ENCODE data around the gene SAXO1. TPM values are rescaled to one million over a fixed set of nuclear protein-coding genes. Genes with fewer than 3 reads are reported as not detected.

SAXO1 gene
- total RNA-seq, 2 donors from 2014 or later, result not detected

DNA sequence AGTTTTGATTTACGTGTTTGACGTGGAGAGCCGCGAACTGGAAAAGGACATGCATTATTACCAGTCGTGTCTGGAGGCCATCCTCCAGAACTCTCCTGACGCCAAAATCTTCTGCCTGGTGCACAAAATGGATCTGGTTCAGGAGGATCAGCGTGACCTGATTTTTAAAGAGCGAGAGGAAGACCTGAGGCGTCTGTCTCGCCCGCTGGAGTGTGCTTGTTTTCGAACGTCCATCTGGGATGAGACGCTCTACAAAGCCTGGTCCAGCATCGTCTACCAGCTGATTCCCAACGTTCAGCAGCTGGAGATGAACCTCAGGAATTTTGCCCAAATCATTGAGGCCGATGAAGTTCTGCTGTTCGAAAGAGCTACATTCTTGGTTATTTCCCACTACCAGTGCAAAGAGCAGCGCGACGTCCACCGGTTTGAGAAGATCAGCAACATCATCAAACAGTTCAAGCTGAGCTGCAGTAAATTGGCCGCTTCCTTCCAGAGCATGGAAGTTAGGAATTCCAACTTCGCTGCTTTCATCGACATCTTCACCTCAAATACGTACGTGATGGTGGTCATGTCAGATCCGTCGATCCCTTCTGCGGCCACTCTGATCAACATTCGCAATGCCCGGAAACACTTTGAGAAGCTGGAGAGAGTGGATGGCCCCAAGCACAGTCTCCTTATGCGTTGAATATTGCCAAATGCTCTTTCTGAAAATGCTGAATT, 17.1 kb upstream of the SAXO1 start:
- peak overlapping the region; percentile 88 to 92 for H3K9ac ChIP-seq (ENCODE audit: low read depth in 2 of 2, low read length in 2 of 2)
- no peaks in the 10 kb centered on the region for H3K36me3 ChIP-seq
- H3K4me1 ChIP-seq, result peaks cover 16% of the 10 kb centered on the region
- peak overlapping the region; percentile 88 for H3K4me3 ChIP-seq
- peak overlapping the region; percentile 93 for H3K27ac ChIP-seq
- H3K9me3 ChIP-seq, result no peaks in the 10 kb centered on the region
- H3K27me3 ChIP-seq, result no peaks in the 10 kb centered on the region
- DNase-seq, result peak; percentile 45
- intact Hi-C loops (cut with DNase I), result loop anchor here (5.0 kb wide), 1 partner anchor 122 kb away; no protein-coding TSS in a partner anchor
- no peak for TF ChIP-seq CTCF (IDR thresholded peaks at IDR 0.05)

GRCh38 chr9:19048966-19049916, 16.2 kb upstream of the SAXO1 start, which contains the start of gene RRAGA:
Gene RRAGA (plus strand): TSS chr9:19049427. CDS start chr9:19049660, 233 bp downstream.
- H3K27ac ChIP-seq, result peak within 1 kb of the TSS; percentile 93
- TF ChIP-seq CTCF (IDR thresholded peaks at IDR 0.05), result peak; percentile 75
- H3K4me3 ChIP-seq, result peak within 1 kb of the TSS; percentile 88
- peak; percentile 95 for DNase-seq
- peak within 1 kb of the TSS; percentile 88 to 92 for H3K9ac ChIP-seq (ENCODE audit: low read depth in 2 of 2, low read length in 2 of 2)
- intact Hi-C loops (cut with DNase I), result no loop called here
- H3K36me3 ChIP-seq, result no peaks in the 10 kb centered on the region
- peaks cover 16% of the 10 kb centered on the region for H3K4me1 ChIP-seq
- no peaks in the 10 kb centered on the region for H3K27me3 ChIP-seq
- H3K9me3 ChIP-seq, result no peaks in the 10 kb centered on the region

DNA sequence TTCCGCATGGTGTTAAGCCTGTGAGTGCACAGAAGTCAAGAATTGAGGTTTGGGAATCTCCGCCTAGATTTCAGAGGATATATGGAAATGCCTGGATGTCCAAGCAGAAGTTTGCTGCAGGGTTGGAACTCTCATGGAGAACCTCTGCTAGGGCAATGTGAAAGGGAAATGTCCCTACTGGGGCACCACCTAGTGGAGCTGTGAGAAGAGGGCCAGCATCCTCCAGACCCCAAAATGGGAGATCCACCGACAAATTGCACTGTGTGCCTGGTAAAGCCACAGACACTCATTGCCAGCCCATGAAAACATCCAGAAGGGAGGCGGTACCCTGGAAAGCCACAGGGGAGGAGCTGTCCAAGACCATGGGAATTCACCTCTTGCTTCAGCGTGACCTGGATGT, 3.6 kb upstream of the SAXO1 start:
- no peaks in the 10 kb centered on the region for H3K36me3 ChIP-seq
- intact Hi-C loops (cut with DNase I), result no loop called here

DNA sequence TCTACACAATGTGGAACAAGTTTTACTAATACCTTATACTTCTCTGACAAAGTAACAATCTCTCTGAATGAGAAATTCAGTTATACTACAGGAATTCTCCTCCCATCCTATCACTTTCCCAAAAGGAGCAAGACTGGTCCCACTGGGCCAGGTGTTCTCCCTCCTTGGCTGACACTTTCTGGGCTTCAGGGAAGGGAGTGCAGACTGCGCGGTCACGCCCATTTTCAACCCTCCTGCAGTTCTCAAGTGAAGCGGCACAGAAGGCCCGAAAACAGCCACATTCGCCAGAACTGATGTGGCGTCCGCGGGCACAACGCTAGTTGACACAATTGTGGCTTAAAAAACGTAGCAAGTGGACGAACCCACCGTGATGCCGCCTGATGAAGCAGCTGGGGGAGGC, 603 bp downstream of the SAXO1 start:
- intact Hi-C loops (cut with DNase I), result no loop called here
- Histone ChIP-seq H3K9ac (ENCODE audit: low read depth in 2 of 2, low read length in 2 of 2) (no peak overlapping the region), H3K4me3 (no peak overlapping the region), H3K4me1 (no peaks in the 10 kb centered on the region), H3K36me3 (no peaks in the 10 kb centered on the region), H3K9me3 (no peaks in the 10 kb centered on the region), H3K27me3 (no peaks in the 10 kb centered on the region), H3K27ac (no peak overlapping the region)
- no peak for DNase-seq
- no peak for TF ChIP-seq CTCF (IDR thresholded peaks at IDR 0.05)

More for the DNA sequence above, 3.6 kb upstream of the SAXO1 start:
- no peak for TF ChIP-seq CTCF (IDR thresholded peaks at IDR 0.05)
- DNase-seq, result no peak
- no peaks in the 10 kb centered on the region for H3K4me1 ChIP-seq
- no peak overlapping the region for H3K27ac ChIP-seq
- H3K9ac ChIP-seq (ENCODE audit: low read depth in 2 of 2, low read length in 2 of 2), result no peak overlapping the region
- no peaks in the 10 kb centered on the region for H3K27me3 ChIP-seq
- no peak overlapping the region for H3K4me3 ChIP-seq
- no peaks in the 10 kb centered on the region for H3K9me3 ChIP-seq

- no peak for DNase-seq
These were observed 2.1 kb downstream of the SAXO1 start for GRCh38 chr9:19030899-19031298.

More at GRCh38 chr9:19030899-19031298, 2.1 kb downstream of the SAXO1 start:
- H3K9ac ChIP-seq (ENCODE audit: low read depth in 2 of 2, low read length in 2 of 2), result no peak overlapping the region
- intact Hi-C loops (cut with DNase I), result no loop called here
- no peaks in the 10 kb centered on the region for H3K4me1 ChIP-seq
- no peak overlapping the region for H3K4me3 ChIP-seq
- H3K36me3 ChIP-seq, result no peaks in the 10 kb centered on the region
- no peak for TF ChIP-seq CTCF (IDR thresholded peaks at IDR 0.05)
- no peak overlapping the region for H3K27ac ChIP-seq
- H3K9me3 ChIP-seq, result no peaks in the 10 kb centered on the region
- H3K27me3 ChIP-seq, result no peaks in the 10 kb centered on the region
